Measurements from ENCODE around the gene TSPAN33. TPM values are rescaled to one million over a fixed set of nuclear protein-coding genes. Genes with fewer than 3 reads are reported as not detected.

Gene TSPAN33
- total and polyA plus RNA-seq, 9 of the 15 experiments (the other 6 are each of a cell fraction or from before 2014, with no cell fraction given) = 0.03 to 1.5 (median 0.23) TPM; not detected in 2

GRCh38 chr7:129150199-129150996 is 5.9 kb downstream of the TSPAN33 start (continued):
- TF ChIP-seq ZFP91 (CRISPR knock-in tag; IDR thresholded peaks at IDR 0.05) = no peak
- TF ChIP-seq TFAM (CRISPR knock-in tag; conservative IDR thresholded peaks at IDR 0.05) = no peak
- no peak for TF ChIP-seq NFE2L1 (tag; IDR thresholded peaks at IDR 0.05; ENCODE audit: borderline replicate concordance, low read depth)
- TF ChIP-seq ARID1B (IDR thresholded peaks at IDR 0.05) = peak; percentile 98
- 0 out of 2 replicates have a peak, but pooled peaks have one; percentile 35 for TF ChIP-seq HMG20A (CRISPR knock-in tag; conservative IDR thresholded peaks at IDR 0.05)
- TF ChIP-seq JUND (IDR thresholded peaks at IDR 0.05; ENCODE audit: borderline replicate concordance, low read depth, low read length) = 0 out of 2 replicates have a peak, but pooled peaks have one; percentile 38
- TF ChIP-seq JUND (tag; IDR thresholded peaks at IDR 0.05; ENCODE audit: borderline replicate concordance, low read depth, low read length) = no peak; the same call in 2 of the 3 replicates
- peak; percentile 99 for TF ChIP-seq NFIC (IDR thresholded peaks at IDR 0.05)
- peak; percentile 55 for TF ChIP-seq CREB1 (IDR thresholded peaks at IDR 0.05)
- TF ChIP-seq CREB1 (CRISPR knock-in tag; IDR thresholded peaks at IDR 0.05) = no peak
- no peak for TF ChIP-seq SUPT5H (IDR thresholded peaks at IDR 0.05)
- TF ChIP-seq XRCC4 (IDR thresholded peaks at IDR 0.05; ENCODE audit: extremely low read depth, insufficient read depth, insufficient read length) = no peak
- TF ChIP-seq XRCC5 (IDR thresholded peaks at IDR 0.05; ENCODE audit: low read depth, low read length) = no peak
- no peak for TF ChIP-seq NCOA2 (IDR thresholded peaks at IDR 0.05; ENCODE audit: partially characterized antibody in 2 of 2)
- no peak for TF ChIP-seq JUNB (CRISPR knock-in tag; conservative IDR thresholded peaks at IDR 0.05)
- no peak for TF ChIP-seq IFI16 (CRISPR knock-in tag; IDR thresholded peaks at IDR 0.05)
- TF ChIP-seq ZNF3 (CRISPR knock-in tag; IDR thresholded peaks at IDR 0.05) = no peak
- TF ChIP-seq HDAC2 (IDR thresholded peaks at IDR 0.05) = peak; percentile 93
- no peak for TF ChIP-seq HMG20B (CRISPR knock-in tag; IDR thresholded peaks at IDR 0.05)
- TF ChIP-seq GTF2A2 (tag; IDR thresholded peaks at IDR 0.05) = no peak
- peak; percentile 92; the same call in 1 of the 2 replicates for TF ChIP-seq ZNF609 (CRISPR knock-in tag; IDR thresholded peaks at IDR 0.05; ENCODE audit: borderline replicate concordance)
- peak; percentile 82; the same call in 1 of the 2 replicates for TF ChIP-seq CTBP1 (IDR thresholded peaks at IDR 0.05; ENCODE audit: borderline replicate concordance)
- TF ChIP-seq TRIM24 (IDR thresholded peaks at IDR 0.05) = peak; percentile 98 to 99
- no peak for TF ChIP-seq PHF8 (IDR thresholded peaks at IDR 0.05; ENCODE audit: borderline replicate concordance, low read length)
- peak; percentile 91 for TF ChIP-seq EP300 (IDR thresholded peaks at IDR 0.05; ENCODE audit: low read length)

Measured in K562 (cell line).